Fibroblast of lung (primary cell): ENCODE measurements around the gene CLASP2.

Source experiments
- EZH2 ChIP-seq: IDR thresholded peaks from 2 replicates; pipeline ENCODE4 v1.5.1; 2012; ENCODE audit warnings: low read length, control low read depth, mild to moderate bottlenecking; ENCODE audit errors: missing control alignments
- TF ChIP-seq, protein P1 (sequence below), 2 donors: IDR thresholded peaks in 1 of 2; conservative IDR thresholded peaks in 1 of 2; 1 replicate in 1 of 2; 2 replicates in 1 of 2; pipeline ENCODE4 v1.5.1; 2011 to 2012; ENCODE audit warnings: low read length in 2 of 2, control low read depth in 1 of 2, inconsistent platforms in 1 of 2, low read depth in 1 of 2, mild to moderate bottlenecking in 1 of 2

DNA sequence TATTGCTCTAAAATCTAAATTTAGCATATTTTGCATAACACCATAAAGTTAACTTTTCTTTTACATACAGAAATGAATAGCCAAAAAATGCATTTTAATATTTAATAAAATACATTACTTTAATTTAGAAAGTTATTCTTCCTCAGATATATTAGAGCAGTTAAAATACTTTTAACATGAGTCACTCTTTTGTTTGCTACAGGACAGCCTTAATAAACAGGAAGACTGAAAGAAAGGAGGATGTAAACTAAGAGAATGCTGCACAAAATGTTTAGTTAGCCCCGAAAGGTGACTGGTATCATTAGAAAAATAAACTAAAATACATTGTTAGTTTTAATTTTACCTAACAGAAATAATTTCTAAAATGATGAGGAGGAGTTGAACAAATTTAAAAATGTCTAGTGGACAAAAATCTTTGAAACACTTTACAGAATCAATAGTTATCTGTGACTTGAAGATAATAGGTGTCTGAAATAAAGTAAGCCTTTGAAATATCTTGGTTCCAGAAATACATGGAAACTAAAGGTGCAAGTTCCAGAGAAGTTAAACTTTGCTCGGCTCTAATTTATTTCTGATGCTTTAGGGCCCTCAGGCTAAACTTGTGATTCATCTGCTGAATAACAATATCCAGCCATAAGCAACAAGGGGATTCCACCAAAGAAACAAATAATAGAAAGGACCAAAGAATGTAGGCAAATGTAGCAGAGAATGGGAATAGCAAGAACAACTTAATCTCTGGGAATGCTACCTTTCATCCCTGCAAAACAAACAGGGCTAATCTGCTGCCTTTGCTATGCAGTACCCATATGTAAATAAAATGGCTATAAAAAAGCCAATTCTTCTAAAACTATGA is 139.5 kb downstream of the CLASP2 start:
- TF ChIP-seq, protein P1, sequence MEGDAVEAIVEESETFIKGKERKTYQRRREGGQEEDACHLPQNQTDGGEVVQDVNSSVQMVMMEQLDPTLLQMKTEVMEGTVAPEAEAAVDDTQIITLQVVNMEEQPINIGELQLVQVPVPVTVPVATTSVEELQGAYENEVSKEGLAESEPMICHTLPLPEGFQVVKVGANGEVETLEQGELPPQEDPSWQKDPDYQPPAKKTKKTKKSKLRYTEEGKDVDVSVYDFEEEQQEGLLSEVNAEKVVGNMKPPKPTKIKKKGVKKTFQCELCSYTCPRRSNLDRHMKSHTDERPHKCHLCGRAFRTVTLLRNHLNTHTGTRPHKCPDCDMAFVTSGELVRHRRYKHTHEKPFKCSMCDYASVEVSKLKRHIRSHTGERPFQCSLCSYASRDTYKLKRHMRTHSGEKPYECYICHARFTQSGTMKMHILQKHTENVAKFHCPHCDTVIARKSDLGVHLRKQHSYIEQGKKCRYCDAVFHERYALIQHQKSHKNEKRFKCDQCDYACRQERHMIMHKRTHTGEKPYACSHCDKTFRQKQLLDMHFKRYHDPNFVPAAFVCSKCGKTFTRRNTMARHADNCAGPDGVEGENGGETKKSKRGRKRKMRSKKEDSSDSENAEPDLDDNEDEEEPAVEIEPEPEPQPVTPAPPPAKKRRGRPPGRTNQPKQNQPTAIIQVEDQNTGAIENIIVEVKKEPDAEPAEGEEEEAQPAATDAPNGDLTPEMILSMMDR (conservative IDR thresholded peaks at IDR 0.05 in 1 of 2, IDR thresholded peaks at IDR 0.05 in 1 of 2; ENCODE audit: low read depth in 1 of 2, low read length in 2 of 2): no peak
- no peak for TF ChIP-seq EZH2
